ENCODE results near the gene INSM1.
"Not testable (repeated sequence)": the region's sequence is repeated elsewhere in the genome, so short reads cannot be mapped to it uniquely, and the experiment has no call there.

The INSM1 gene, protein sequence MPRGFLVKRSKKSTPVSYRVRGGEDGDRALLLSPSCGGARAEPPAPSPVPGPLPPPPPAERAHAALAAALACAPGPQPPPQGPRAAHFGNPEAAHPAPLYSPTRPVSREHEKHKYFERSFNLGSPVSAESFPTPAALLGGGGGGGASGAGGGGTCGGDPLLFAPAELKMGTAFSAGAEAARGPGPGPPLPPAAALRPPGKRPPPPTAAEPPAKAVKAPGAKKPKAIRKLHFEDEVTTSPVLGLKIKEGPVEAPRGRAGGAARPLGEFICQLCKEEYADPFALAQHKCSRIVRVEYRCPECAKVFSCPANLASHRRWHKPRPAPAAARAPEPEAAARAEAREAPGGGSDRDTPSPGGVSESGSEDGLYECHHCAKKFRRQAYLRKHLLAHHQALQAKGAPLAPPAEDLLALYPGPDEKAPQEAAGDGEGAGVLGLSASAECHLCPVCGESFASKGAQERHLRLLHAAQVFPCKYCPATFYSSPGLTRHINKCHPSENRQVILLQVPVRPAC

GRCh38 chr20:20367575-20368417 is at the start of gene INSM1:
TSS of gene INSM1 (plus strand) at chr20:20368104. CDS start at chr20:20368268, 164 bp downstream.
- DNase-seq = no peak

DNA sequence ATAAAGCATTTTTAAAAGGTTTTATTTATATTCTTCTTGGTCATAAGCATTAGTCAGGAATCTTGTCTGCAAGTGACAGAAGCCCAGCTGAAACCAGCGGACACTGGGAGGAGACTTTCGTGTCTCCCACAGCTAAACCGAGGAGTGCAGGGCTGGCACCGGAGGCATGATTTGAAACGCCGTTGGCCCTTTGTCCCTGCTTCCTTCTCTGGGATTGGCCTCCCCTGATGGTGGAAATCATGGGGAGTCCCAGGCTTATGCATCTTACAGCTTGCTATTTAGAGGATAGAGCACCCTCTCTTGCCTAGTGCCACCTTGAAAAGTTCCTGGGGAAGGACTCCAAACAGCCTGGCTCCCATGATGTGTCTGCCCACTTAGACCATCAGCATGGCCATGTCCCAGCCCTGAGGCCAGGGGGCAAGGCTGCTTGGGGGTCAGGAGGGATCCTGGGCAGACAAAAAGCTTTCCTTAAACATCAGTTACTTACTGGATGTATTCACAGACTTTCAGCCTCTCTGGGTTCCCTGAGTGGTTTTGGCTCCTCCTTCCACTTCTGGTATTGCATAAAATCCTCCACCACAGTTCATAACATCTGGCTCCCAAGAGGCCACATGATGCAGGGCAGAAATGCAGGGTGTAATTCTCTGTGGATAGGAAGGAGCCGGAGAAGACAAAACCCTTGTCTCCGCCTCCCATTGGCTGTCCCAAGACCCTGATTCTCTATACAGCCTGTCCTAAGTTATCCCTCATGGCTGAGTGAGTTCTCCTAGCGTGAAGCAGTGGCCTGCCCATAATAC is 49.3 kb upstream of the INSM1 start:
- DNase-seq = no peak

DNA sequence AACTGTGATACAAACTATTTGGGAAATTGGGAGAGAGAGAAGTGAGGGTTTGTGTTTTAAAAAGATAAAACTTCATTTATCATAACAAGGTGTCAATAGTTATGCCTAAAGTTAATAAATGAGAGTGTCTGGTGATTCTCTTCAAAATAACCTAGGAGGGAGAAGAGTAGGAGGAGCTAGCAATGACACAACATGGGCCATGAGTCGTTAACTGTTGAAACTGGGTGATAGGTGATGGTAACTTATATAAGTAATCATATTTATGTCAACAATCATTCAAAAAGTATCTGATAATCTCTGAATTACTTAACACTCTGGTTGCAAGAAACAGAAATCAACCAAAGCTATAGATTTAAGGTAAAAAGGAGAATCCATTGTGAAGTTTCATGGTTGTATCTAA is 46.8 kb upstream of the INSM1 start:
- no peak for DNase-seq

DNA sequence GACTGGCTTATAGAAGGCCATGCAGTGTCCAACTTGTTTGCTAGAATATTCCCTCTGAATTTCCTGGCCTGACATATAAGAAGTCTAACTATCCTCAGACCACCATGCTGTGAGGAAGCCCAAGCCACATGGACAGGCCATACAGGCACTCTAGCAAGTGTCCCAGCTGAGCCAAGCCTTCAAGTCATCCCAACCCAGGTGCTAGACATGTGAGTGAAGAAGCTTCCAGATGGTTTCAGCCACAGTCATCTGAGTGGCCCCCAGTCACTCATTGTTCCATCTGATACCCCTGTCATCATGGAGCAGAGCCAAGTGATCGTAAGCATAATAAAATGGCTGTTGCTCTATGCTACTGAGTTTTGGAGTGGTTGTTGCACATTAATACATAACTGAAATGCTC is 46.0 kb upstream of the INSM1 start:
- no peak for DNase-seq

GRCh38 chr20:20322912-20323311 is 45.0 kb upstream of the INSM1 start:
- no peak for DNase-seq

DNA sequence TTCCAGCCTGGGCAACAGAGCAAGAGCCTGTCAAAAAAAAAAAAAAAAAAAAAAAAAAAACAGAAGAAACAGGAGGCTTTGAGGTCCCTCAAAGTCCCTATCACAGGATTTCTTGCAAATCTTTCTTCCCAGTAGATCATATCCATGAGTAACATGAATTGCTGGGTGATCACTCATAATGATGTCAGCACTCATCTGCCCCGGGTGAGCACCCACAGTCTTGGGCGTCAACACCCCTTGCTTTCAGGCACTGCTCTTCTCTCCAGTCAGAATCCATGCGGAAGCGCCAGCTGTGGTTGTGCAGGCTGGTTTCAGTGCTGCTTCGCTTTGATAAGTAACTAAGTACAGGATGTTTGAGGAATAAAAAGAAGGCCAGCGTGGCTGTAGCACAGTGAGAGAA is 40.2 kb upstream of the INSM1 start:
- no peak for DNase-seq

GRCh38 chr20:20329564-20329963 is 38.3 kb upstream of the INSM1 start:
- no peak for DNase-seq

- DNase-seq = no peak
Measured at GRCh38 chr20:20331156-20331555, 36.7 kb upstream of the INSM1 start.

- no peak for DNase-seq
Measured at GRCh38 chr20:20331817-20332216, 36.1 kb upstream of the INSM1 start.

- no peak for DNase-seq
Measured at GRCh38 chr20:20333866-20334265, 34.0 kb upstream of the INSM1 start.

GRCh38 chr20:20334489-20334888 is 33.4 kb upstream of the INSM1 start:
- no peak for DNase-seq

DNA sequence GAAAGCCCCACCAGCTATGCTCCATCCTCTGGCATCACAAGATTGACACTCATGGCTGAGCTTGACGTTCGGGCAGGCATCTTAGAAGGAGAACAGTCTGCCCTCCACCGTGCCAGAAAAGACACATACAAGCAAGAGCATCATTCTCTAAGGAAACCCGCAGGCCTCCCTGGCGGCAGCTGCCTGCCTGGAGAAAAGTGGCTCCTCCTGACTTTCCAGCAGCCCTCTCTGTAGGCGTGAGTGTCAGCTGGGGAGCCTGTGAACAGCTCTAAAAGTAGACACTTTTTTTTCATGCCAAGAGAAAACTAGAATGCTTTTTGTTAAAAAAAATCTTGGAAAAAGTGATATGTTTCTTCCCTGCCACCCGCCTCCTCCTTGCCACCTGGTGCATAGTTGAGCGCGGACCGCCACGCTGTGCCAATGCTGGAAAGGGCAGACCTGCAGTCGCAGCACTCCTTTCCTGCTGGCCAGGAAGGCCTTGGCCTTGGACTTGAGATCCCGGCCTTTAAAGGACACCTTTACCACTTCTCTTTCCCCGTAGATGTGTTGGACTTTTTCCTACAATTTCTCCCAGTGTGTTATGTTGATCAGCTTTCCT is 29.7 kb upstream of the INSM1 start:
- no peak for DNase-seq

DNA sequence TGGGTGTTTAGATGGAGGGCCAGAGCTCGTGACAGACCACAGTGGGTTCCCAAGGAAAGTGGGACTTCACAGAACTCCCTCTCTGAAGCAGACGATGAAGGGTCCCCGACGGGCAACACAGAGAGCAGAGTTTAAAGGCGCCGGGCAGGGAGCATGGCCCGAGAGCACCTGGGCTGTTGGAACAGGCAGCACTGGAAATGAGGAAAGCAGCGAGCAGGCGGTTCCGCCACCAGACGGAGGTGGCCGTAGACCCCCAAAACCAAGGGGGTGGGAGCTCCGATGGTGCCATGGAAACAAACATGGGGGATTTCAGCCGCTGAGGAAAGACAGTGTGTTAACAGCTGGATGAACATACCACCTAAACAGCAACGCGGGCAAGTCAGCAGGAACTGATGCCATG is 27.5 kb upstream of the INSM1 start:
- no peak for DNase-seq

DNA sequence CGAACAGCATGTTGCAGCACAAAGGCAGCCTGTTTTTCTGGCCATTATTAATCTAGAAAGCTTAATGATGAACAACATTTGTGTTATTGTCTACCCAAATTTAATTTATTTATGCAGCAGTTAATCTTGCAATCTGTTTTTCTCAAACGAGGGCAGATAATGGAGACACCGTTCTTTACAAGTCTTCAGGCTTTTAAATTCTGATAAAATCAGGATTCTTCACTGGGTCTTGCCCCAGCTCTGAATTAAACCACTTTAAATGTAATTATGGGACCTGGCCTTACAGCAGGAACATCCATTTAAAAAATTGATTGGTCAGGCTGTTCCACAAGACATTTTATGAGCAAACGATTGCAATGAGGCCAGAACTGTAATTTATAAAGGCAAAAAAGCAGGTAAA is 26.5 kb upstream of the INSM1 start:
- no peak for DNase-seq

DNA sequence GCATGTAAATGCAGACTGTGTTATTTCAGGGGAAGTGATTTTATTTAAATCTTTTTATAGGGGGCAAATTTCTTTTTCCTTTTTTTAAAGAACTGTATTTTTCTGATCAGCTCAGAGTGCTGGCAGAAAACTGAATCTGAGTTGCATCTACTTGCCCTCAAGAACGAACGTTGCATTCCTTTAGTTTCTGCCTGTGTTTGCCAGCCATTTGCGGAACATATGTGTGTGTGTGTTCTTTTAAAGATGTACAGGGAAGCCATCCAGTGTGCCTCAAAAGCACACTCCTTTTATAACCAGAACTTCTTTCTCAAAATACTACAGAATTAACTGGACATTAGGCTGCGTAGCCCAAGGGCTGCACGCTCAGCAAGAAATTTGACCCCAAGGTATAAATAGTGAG is 25.8 kb upstream of the INSM1 start:
- DNase-seq = no peak

- no peak for DNase-seq
Measured at GRCh38 chr20:20343932-20344331, 24.0 kb upstream of the INSM1 start.

- DNase-seq = no peak
Measured at GRCh38 chr20:20344476-20344875, 23.4 kb upstream of the INSM1 start.

DNA sequence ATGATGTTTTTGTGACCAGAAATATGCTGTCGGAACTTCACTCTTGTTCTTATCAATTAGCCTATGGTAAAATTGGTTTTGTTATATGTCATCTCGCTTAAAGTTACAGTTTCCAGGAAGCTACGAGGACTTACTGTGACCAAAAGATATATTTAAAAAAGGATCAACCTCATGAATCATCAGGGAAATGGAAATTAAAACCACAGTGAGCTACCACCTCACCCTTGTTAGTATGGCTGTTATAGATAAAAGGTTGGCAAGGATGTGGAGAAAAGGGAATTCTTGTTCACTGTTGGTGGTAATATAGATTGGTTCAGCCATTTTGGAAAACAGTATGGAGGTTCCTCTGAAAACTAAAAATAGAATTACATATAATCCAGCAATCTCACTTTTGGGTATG is 14.3 kb upstream of the INSM1 start:
- DNase-seq = no peak

DNA sequence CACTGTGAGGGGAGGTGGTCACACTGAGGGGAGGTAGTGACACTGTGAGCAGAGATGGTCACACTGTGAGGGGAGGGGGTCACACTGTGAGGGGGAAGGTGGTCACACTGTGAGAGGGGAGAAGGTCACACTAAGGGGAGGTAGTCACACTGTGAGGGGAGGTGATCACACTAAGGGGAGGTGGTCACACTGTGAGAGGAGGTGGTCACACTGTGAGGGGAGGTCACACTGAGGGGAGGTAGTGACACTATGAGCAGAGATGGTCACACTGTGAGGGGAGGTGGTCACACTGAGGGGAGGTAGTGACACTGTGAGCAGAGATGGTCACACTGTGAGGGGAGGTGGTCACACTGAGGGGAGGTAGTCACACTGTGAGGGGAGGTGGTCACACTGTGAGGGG is 12.4 kb upstream of the INSM1 start:
- not testable (repeated sequence) for DNase-seq

DNA sequence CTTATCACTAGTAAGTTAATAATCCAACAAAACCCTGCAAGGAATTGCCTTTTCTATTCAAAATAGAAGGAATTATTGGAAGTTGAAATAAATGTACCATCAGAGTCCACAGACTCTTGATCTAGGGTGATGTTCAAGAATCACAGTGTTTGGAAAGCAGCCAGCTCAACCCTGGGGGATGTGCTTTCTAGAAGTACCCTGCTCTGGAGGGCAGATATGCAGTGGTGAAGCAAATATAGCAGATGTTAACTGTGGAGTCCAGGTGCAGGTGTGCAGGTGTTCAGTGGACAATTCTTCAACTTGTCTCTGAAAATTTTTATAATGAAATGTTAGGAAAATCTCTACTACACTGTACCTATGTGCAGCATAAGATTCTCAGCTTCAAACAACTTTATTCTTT is 9.1 kb upstream of the INSM1 start:
- no peak for DNase-seq

GRCh38 chr20:20359628-20360027 is 8.3 kb upstream of the INSM1 start:
- no peak for DNase-seq

- peak; percentile 54 for DNase-seq
Measured at GRCh38 chr20:20360464-20360863, 7.4 kb upstream of the INSM1 start.
